ENCODE results near the gene TENT5A.

GRCh38 chr6:81736428-81736827 lies 16.1 kb downstream of the TENT5A start:
- TF ChIP-seq, protein P1, sequence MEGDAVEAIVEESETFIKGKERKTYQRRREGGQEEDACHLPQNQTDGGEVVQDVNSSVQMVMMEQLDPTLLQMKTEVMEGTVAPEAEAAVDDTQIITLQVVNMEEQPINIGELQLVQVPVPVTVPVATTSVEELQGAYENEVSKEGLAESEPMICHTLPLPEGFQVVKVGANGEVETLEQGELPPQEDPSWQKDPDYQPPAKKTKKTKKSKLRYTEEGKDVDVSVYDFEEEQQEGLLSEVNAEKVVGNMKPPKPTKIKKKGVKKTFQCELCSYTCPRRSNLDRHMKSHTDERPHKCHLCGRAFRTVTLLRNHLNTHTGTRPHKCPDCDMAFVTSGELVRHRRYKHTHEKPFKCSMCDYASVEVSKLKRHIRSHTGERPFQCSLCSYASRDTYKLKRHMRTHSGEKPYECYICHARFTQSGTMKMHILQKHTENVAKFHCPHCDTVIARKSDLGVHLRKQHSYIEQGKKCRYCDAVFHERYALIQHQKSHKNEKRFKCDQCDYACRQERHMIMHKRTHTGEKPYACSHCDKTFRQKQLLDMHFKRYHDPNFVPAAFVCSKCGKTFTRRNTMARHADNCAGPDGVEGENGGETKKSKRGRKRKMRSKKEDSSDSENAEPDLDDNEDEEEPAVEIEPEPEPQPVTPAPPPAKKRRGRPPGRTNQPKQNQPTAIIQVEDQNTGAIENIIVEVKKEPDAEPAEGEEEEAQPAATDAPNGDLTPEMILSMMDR (IDR thresholded peaks at IDR 0.05) = no peak
- no peak for TF ChIP-seq POLR2A (IDR thresholded peaks at IDR 0.05)

Data from esophagus squamous epithelium (tissue), 4 donors.